Measurements from ENCODE around the gene XRCC2.
"Not testable (repeated sequence)": the region's sequence is repeated elsewhere in the genome, so short reads cannot be mapped to it uniquely, and the experiment has no call there.

Gene XRCC2

DNA sequence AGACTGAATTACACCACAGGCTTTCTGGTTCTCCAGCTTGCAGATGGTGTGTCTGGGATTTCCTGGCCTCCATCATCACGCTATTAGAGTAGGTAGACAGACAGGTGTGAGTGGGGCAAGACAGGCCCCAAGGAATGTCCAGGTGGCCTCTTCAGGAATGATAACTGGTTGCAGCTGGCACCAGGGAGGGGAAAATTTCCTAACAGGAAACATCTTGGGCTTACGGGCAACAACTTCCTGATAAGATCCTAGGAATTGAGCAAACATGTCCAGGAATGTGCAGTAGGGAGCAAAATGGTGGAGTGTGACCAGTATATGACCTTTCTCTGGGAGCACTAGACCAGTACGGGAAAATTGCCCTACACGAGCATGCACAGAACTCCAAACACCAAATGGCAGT lies 11.3 kb downstream of the XRCC2 start:
- no peak overlapping the region for H3K9ac ChIP-seq (ENCODE audit: low read length in 5 of 5)
- no peaks in the 10 kb centered on the region for H3K27me3 ChIP-seq (ENCODE audit: control insufficient read depth in 5 of 5, insufficient read depth in 4 of 5, low read length in 5 of 5)
- no peaks in the 10 kb centered on the region for H3K36me3 ChIP-seq (ENCODE audit: control insufficient read depth in 5 of 5, insufficient read depth in 5 of 5, low read length in 5 of 5)
- no peak overlapping the region for H3K4me3 ChIP-seq (ENCODE audit: low read depth in 1 of 5, low read length in 5 of 5)
- no peaks in the 10 kb centered on the region for H3K9me3 ChIP-seq (ENCODE audit: control insufficient read depth in 5 of 5, low read length in 5 of 5)
- peaks cover 0 to 14% (median 4%) of the 10 kb centered on the region in 5 donors for H3K4me1 ChIP-seq (ENCODE audit: control insufficient read depth in 5 of 5, insufficient read depth in 5 of 5, low read length in 5 of 5)
- H3K27ac ChIP-seq (ENCODE audit: low read depth, low read length) = no peak overlapping the region

GRCh38 chr7:152663931-152664330 lies 12.0 kb downstream of the XRCC2 start:
- Histone ChIP-seq H3K9ac (ENCODE audit: low read length in 5 of 5) (peak overlapping the region in 1 of 5 donors; percentile 28), H3K27me3 (ENCODE audit: control insufficient read depth in 5 of 5, insufficient read depth in 4 of 5, low read length in 5 of 5) (no peaks in the 10 kb centered on the region), H3K9me3 (ENCODE audit: control insufficient read depth in 5 of 5, low read length in 5 of 5) (no peaks in the 10 kb centered on the region), H3K4me3 (ENCODE audit: low read depth in 1 of 5, low read length in 5 of 5) (no peak overlapping the region), H3K27ac (ENCODE audit: low read depth, low read length) (no peak overlapping the region), H3K4me1 (ENCODE audit: control insufficient read depth in 5 of 5, insufficient read depth in 5 of 5, low read length in 5 of 5) (peaks cover 0 to 14% (median 4%) of the 10 kb centered on the region in 5 donors), H3K36me3 (ENCODE audit: control insufficient read depth in 5 of 5, insufficient read depth in 5 of 5, low read length in 5 of 5) (no peaks in the 10 kb centered on the region)

- no peak overlapping the region for H3K27ac ChIP-seq (ENCODE audit: low read depth, low read length)
- H3K4me1 ChIP-seq (ENCODE audit: control insufficient read depth in 5 of 5, insufficient read depth in 5 of 5, low read length in 5 of 5) = peaks cover 0 to 14% (median 4%) of the 10 kb centered on the region in 5 donors
- no peak overlapping the region for H3K4me3 ChIP-seq (ENCODE audit: low read depth in 1 of 5, low read length in 5 of 5)
- H3K9me3 ChIP-seq (ENCODE audit: control insufficient read depth in 5 of 5, low read length in 5 of 5) = no peaks in the 10 kb centered on the region
- no peak overlapping the region for H3K9ac ChIP-seq (ENCODE audit: low read length in 5 of 5)
- no peaks in the 10 kb centered on the region for H3K36me3 ChIP-seq (ENCODE audit: control insufficient read depth in 5 of 5, insufficient read depth in 5 of 5, low read length in 5 of 5)
- H3K27me3 ChIP-seq (ENCODE audit: control insufficient read depth in 5 of 5, insufficient read depth in 4 of 5, low read length in 5 of 5) = no peaks in the 10 kb centered on the region
Measured at GRCh38 chr7:152663148-152663740, 12.7 kb downstream of the XRCC2 start.

DNA sequence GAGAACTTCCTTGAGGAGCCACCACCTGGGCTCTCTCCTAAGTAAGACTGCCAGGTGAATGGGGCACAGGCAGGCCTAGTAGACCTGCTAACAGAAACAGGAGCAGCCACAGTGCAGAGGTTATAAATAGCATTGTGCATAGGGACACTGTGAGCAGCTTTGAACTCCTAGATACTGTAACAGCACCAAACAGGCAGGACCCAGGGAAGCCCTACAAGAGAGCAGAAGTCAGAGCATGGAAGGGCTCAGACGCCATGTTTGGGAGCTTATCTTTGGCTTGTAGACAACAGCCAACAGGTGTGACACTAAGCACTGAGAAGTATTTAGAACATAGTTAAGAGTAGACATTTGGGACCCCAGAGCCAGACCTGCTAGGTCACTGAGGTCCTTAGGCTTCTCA lies 14.5 kb downstream of the XRCC2 start:
- Histone ChIP-seq H3K9me3 (ENCODE audit: control insufficient read depth in 5 of 5, low read length in 5 of 5) (no peaks in the 10 kb centered on the region), H3K27ac (ENCODE audit: low read depth, low read length) (no peak overlapping the region), H3K4me1 (ENCODE audit: control insufficient read depth in 5 of 5, insufficient read depth in 5 of 5, low read length in 5 of 5) (peaks cover 0 to 14% (median 4%) of the 10 kb centered on the region in 5 donors), H3K9ac (ENCODE audit: low read length in 5 of 5) (no peak overlapping the region), H3K36me3 (ENCODE audit: control insufficient read depth in 5 of 5, insufficient read depth in 5 of 5, low read length in 5 of 5) (no peaks in the 10 kb centered on the region), H3K27me3 (ENCODE audit: control insufficient read depth in 5 of 5, insufficient read depth in 4 of 5, low read length in 5 of 5) (no peaks in the 10 kb centered on the region), H3K4me3 (ENCODE audit: low read depth in 1 of 5, low read length in 5 of 5) (no peak overlapping the region)

GRCh38 chr7:152660021-152660420 lies 15.9 kb downstream of the XRCC2 start:
- Histone ChIP-seq H3K36me3 (ENCODE audit: control insufficient read depth in 5 of 5, insufficient read depth in 5 of 5, low read length in 5 of 5) (no peaks in the 10 kb centered on the region), H3K4me1 (ENCODE audit: control insufficient read depth in 5 of 5, insufficient read depth in 5 of 5, low read length in 5 of 5) (peaks cover 0 to 14% (median 4%) of the 10 kb centered on the region in 5 donors), H3K9me3 (ENCODE audit: control insufficient read depth in 5 of 5, low read length in 5 of 5) (no peaks in the 10 kb centered on the region), H3K27me3 (ENCODE audit: control insufficient read depth in 5 of 5, insufficient read depth in 4 of 5, low read length in 5 of 5) (no peaks in the 10 kb centered on the region), H3K27ac (ENCODE audit: low read depth, low read length) (no peak overlapping the region), H3K4me3 (ENCODE audit: low read depth in 1 of 5, low read length in 5 of 5) (no peak overlapping the region), H3K9ac (ENCODE audit: low read length in 5 of 5) (no peak overlapping the region)

- no peaks in the 10 kb centered on the region for H3K36me3 ChIP-seq (ENCODE audit: control insufficient read depth in 5 of 5, insufficient read depth in 5 of 5, low read length in 5 of 5)
Measured at GRCh38 chr7:152654971-152655370, 21.0 kb downstream of the XRCC2 start.

GRCh38 chr7:152649220-152649619 lies 26.7 kb downstream of the XRCC2 start:
- Histone ChIP-seq H3K9me3 (ENCODE audit: control insufficient read depth in 5 of 5, low read length in 5 of 5) (no peaks in the 10 kb centered on the region), H3K27ac (ENCODE audit: low read depth, low read length) (no peak overlapping the region), H3K4me1 (ENCODE audit: control insufficient read depth in 5 of 5, insufficient read depth in 5 of 5, low read length in 5 of 5) (no peaks in the 10 kb centered on the region), H3K27me3 (ENCODE audit: control insufficient read depth in 5 of 5, insufficient read depth in 4 of 5, low read length in 5 of 5) (no peaks in the 10 kb centered on the region), H3K9ac (ENCODE audit: low read length in 5 of 5) (no peak overlapping the region), H3K4me3 (ENCODE audit: low read depth in 1 of 5, low read length in 5 of 5) (no peak overlapping the region), H3K36me3 (ENCODE audit: control insufficient read depth in 5 of 5, insufficient read depth in 5 of 5, low read length in 5 of 5) (no peaks in the 10 kb centered on the region)

More at GRCh38 chr7:152654971-152655370, 21.0 kb downstream of the XRCC2 start:
- Histone ChIP-seq H3K27me3 (ENCODE audit: control insufficient read depth in 5 of 5, insufficient read depth in 4 of 5, low read length in 5 of 5) (no peaks in the 10 kb centered on the region), H3K9me3 (ENCODE audit: control insufficient read depth in 5 of 5, low read length in 5 of 5) (no peaks in the 10 kb centered on the region), H3K9ac (ENCODE audit: low read length in 5 of 5) (no peak overlapping the region), H3K4me1 (ENCODE audit: control insufficient read depth in 5 of 5, insufficient read depth in 5 of 5, low read length in 5 of 5) (no peaks in the 10 kb centered on the region), H3K4me3 (ENCODE audit: low read depth in 1 of 5, low read length in 5 of 5) (no peak overlapping the region), H3K27ac (ENCODE audit: low read depth, low read length) (no peak overlapping the region)

DNA sequence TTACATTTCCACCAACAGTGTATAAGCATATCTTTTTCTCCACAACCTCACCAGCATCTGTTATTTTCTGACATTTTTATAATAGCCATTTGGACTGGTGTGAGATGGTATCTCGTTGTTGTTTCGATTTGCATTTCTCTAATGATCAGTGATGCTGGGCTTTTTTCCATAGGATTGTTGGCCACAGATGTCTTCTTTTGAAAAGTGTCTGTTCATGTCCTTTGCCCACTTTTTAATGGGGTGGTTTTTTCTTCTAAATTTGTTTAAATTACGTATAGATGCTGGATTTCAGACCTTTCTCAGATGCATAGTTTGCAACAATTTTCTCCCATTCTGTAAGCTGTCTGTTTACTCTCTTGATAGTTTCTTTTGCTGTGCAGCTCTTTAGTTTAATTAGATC lies 28.9 kb downstream of the XRCC2 start:
- Histone ChIP-seq H3K36me3 (ENCODE audit: control insufficient read depth in 5 of 5, insufficient read depth in 5 of 5, low read length in 5 of 5) (no peaks in the 10 kb centered on the region), H3K4me3 (ENCODE audit: low read depth in 1 of 5, low read length in 5 of 5) (no peak overlapping the region), H3K27me3 (ENCODE audit: control insufficient read depth in 5 of 5, insufficient read depth in 4 of 5, low read length in 5 of 5) (no peaks in the 10 kb centered on the region), H3K27ac (ENCODE audit: low read depth, low read length) (no peak overlapping the region), H3K9me3 (ENCODE audit: control insufficient read depth in 5 of 5, low read length in 5 of 5) (no peaks in the 10 kb centered on the region), H3K9ac (ENCODE audit: low read length in 5 of 5) (no peak overlapping the region), H3K4me1 (ENCODE audit: control insufficient read depth in 5 of 5, insufficient read depth in 5 of 5, low read length in 5 of 5) (no peaks in the 10 kb centered on the region)

DNA sequence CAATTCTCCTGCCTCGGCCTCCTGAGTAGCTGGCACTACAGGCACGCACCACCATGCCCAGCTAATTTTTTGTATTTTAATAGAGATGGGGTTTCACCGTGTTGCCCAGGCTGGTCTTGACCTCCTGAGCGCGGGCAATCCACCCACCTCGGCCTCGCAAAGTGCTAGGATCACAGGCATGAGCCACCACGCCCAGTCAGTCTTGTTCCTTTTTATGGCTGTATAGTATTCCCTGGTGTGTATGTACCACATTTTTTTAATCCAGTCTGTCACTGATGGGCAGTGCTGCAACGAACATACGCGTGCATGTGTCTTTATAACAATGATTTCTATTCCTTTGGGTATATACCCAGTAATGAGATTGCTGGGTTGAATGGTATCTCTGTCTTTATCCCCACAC lies 29.4 kb downstream of the XRCC2 start:
- H3K27me3 ChIP-seq (ENCODE audit: control insufficient read depth in 5 of 5, insufficient read depth in 4 of 5, low read length in 5 of 5); H3K4me1 ChIP-seq (ENCODE audit: control insufficient read depth in 5 of 5, insufficient read depth in 5 of 5, low read length in 5 of 5); H3K27ac ChIP-seq (ENCODE audit: low read depth, low read length); H3K4me3 ChIP-seq (ENCODE audit: low read depth in 1 of 5, low read length in 5 of 5); H3K9ac ChIP-seq (ENCODE audit: low read length in 5 of 5); H3K36me3 ChIP-seq (ENCODE audit: control insufficient read depth in 5 of 5, insufficient read depth in 5 of 5, low read length in 5 of 5); H3K9me3 ChIP-seq (ENCODE audit: control insufficient read depth in 5 of 5, low read length in 5 of 5): not testable (repeated sequence)

DNA sequence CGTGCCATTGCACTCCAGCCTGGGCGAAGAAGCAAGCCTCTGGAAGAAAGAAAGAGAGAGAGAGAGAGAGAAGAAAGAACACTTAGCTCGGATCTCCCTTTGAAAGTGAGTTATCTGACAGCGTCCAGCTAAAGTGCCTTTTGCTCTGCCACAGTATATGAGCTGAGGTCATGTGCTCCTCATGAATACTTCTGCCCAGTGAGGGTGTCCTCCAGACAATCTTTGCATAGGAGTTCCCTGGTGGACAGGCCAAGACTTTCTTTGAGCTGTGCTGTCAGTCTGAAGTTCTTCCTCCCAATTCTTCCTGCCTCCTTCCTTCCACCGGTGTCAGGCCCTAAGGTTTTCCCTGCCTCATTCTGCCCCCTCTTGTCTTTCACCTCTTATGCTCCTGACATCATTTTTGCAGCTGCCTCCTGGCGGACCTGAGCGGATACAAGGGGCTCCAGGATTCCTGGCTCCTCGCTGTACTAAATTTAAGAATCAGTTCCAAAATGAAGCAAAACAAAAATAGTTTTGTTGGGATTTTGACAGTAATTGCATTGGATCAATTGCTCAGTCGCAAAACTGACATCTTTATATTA lies 31.9 kb downstream of the XRCC2 start:
- Histone ChIP-seq H3K27ac (ENCODE audit: low read depth, low read length) (no peak overlapping the region), H3K27me3 (ENCODE audit: control insufficient read depth in 5 of 5, insufficient read depth in 4 of 5, low read length in 5 of 5) (no peaks in the 10 kb centered on the region), H3K9ac (ENCODE audit: low read length in 5 of 5) (no peak overlapping the region), H3K4me1 (ENCODE audit: control insufficient read depth in 5 of 5, insufficient read depth in 5 of 5, low read length in 5 of 5) (no peaks in the 10 kb centered on the region), H3K9me3 (ENCODE audit: control insufficient read depth in 5 of 5, low read length in 5 of 5) (no peaks in the 10 kb centered on the region), H3K36me3 (ENCODE audit: control insufficient read depth in 5 of 5, insufficient read depth in 5 of 5, low read length in 5 of 5) (no peaks in the 10 kb centered on the region), H3K4me3 (ENCODE audit: low read depth in 1 of 5, low read length in 5 of 5) (no peak overlapping the region)

All from subcutaneous abdominal adipose tissue (tissue), 5 donors.